T-cell (primary cell): ENCODE measurements around the gene SVIL. TPM values are rescaled to one million over a fixed set of nuclear protein-coding genes. Genes with fewer than 3 reads are reported as not detected.
"Not testable (repeated sequence)": the region's sequence is repeated elsewhere in the genome, so short reads cannot be mapped to it uniquely, and the experiment has no call there.

ENCODE experiments used
- ATAC-seq, 4 experiments: fragments of 200-7000 bp in 3 of 4; fragments of 150-1000 bp in 1 of 4; cut with Tn5 transposase; replicated peaks in 1 of 4; 1 replicate in 3 of 4; 2 replicates in 1 of 4; pipeline ENCODE4 v1.10.0; 2021; ENCODE audit warnings: moderate library complexity in 3 of 4, mild to moderate bottlenecking in 2 of 4, moderate number of reproducible peaks in 1 of 4
- CTCF ChIA-PET, 2 donors: fragments of 300-600 bp; sonication (Branson Sonifier 250); formaldehyde crosslinking; loops; one replicate each; lab custom pipeline; 2022; ENCODE audit warnings: antibody characterized with exemption in 2 of 2; lab: Charles Lee
- POLR2A ChIA-PET, 2 donors: fragments of 300-600 bp; sonication (Branson Sonifier 250); formaldehyde crosslinking; loops; one replicate each; lab custom pipeline; 2022; ENCODE audit warnings: antibody characterized with exemption in 2 of 2; lab: Charles Lee
- DNase-seq, 35 experiments: peaks; one replicate each; pipeline versions ENCODE4 v3.0.0 to v3.0.0-alpha.2; 2013 to 2023
- H3K27ac ChIP-seq: one replicate; pipeline ENCODE4 v1.5.1; 2013; ENCODE audit warnings: low read length
- H3K27me3 ChIP-seq, 2 experiments: replicated peaks in 1 of 2; 1 replicate in 1 of 2; 2 replicates in 1 of 2; pipeline versions ENCODE4 v1.6.1 to v1.7.0; 2013; ENCODE audit warnings: low read length in 1 of 2, mixed read lengths in 1 of 2; ENCODE audit not compliant: control insufficient read depth in 2 of 2, insufficient read depth in 2 of 2; ENCODE audit errors: extremely low read depth in 1 of 2
- H3K36me3 ChIP-seq, 2 donors: 1 replicate in 1 of 2; 2 replicates in 1 of 2; pipeline versions ENCODE4 v1.6.1 to v1.7.0; 2013; ENCODE audit warnings: low read length in 1 of 2; ENCODE audit not compliant: control insufficient read depth in 2 of 2, insufficient read depth in 1 of 2; ENCODE audit errors: extremely low read depth in 1 of 2
- H3K4me1 ChIP-seq, 2 experiments: 1 replicate in 1 of 2; 2 replicates in 1 of 2; pipeline versions ENCODE4 v1.6.1 to v1.7.0; 2013; ENCODE audit warnings: low read length in 2 of 2, mixed read lengths in 1 of 2; ENCODE audit not compliant: insufficient read depth in 2 of 2, control insufficient read depth in 1 of 2; ENCODE audit errors: extremely low read depth in 1 of 2
- H3K4me3 ChIP-seq, 2 donors: 1 replicate in 1 of 2; 2 replicates in 1 of 2; pipeline versions ENCODE4 v1.5.1 to v1.7.0; 2013; ENCODE audit warnings: mild to moderate bottlenecking in 2 of 2, low read length in 1 of 2, moderate library complexity in 1 of 2; ENCODE audit not compliant: control insufficient read depth in 1 of 2; ENCODE audit errors: extremely low read depth in 1 of 2
- H3K9me3 ChIP-seq: 2 replicates; pipeline ENCODE4 v1.7.0; 2013
- H3K27ac Mint-ChIP-seq, 2 donors: one replicate each; pipeline ENCODE4 v1.8.0; 2020 to 2021; ENCODE audit warnings: mild to moderate bottlenecking in 2 of 2, mixed read lengths in 2 of 2
- H3K27me3 Mint-ChIP-seq, 2 donors: one replicate each; pipeline ENCODE4 v1.8.0; 2021 to 2022; ENCODE audit warnings: mixed read lengths in 2 of 2
- H3K36me3 Mint-ChIP-seq: one replicate; pipeline ENCODE4 v1.8.0; 2021; ENCODE audit warnings: mixed read lengths
- H3K4me1 Mint-ChIP-seq, 3 donors: one replicate each; pipeline ENCODE4 v1.8.0; 2020 to 2022; ENCODE audit warnings: mixed read lengths in 3 of 3, mild to moderate bottlenecking in 1 of 3
- H3K4me3 Mint-ChIP-seq, 3 donors: one replicate each; pipeline ENCODE4 v1.8.0; 2020 to 2022; ENCODE audit warnings: mild to moderate bottlenecking in 3 of 3, mixed read lengths in 3 of 3, moderate library complexity in 3 of 3
- H3K9me3 Mint-ChIP-seq, 3 donors: one replicate each; pipeline ENCODE4 v1.8.0; 2020 to 2022; ENCODE audit warnings: mixed read lengths in 3 of 3
- WGBS: methylation state at CpG from one replicate; pipeline ENCODE4 v1.1.5; 2013; ENCODE audit warnings: missing lambda C conversion rate; ENCODE audit not compliant: insufficient coverage; 5-methylcytosine and 5-hydroxymethylcytosine counted together
- total RNA-seq, 35 experiments: library from RNA in 6 of 35; stranded (reverse) in 6 of 35; fragments of 120-200 nt in 1 of 35; gene quantifications; one replicate each; pipeline versions ENCODE4 v1.2.1 to v1.2.4 and lab custom pipeline; 2013 to 2026

The SVIL gene
- total RNA-seq, 5 donors from 2014 or later (not counting 1 experiment from before 2014, with no cell fraction given), result 17.4 to 45.6 (median 19.6) TPM

DNA sequence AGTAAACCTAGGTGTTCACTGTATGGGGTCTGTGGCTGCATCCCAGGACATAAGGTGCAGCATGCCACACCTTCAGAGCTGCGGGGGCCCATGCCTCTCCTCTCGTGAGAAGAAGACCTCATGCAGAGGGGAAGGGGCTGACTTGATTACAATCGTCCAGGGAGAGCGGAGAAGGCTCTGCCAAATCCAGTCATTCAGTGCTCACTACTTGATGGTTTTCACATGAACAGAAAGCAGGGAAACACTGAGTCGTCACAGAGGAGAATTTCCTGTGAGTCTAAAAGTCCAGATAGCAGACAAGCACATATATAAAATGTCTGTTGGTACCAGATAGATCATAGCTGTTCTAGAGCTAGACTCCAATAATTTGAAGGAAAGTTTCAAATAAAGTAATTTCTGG, 52.0 kb downstream of the SVIL start:
- H3K9me3 Mint-ChIP-seq, H3K36me3 ChIP-seq, H3K27me3 Mint-ChIP-seq, H3K27me3 ChIP-seq, H3K27ac Mint-ChIP-seq, CTCF ChIA-PET, H3K9me3 ChIP-seq, H3K4me3 Mint-ChIP-seq, DNase-seq, H3K4me1 ChIP-seq, ATAC-seq, H3K27ac ChIP-seq, H3K4me3 ChIP-seq: not testable (repeated sequence)
- WGBS, result 8% methylated on average over 2 of the region's 5 CpGs
- peaks cover 31% of the 10 kb centered on the region for H3K36me3 Mint-ChIP-seq
- H3K4me1 Mint-ChIP-seq, result peaks cover 5 to 11% (median 8%) of the 10 kb centered on the region in 3 donors
- POLR2A ChIA-PET, result interaction anchor here in 1 of 2 donors (0.6 kb wide), 1 partner anchor 23 kb away, joined by 3 read pairs; no protein-coding TSS in a partner anchor

DNA sequence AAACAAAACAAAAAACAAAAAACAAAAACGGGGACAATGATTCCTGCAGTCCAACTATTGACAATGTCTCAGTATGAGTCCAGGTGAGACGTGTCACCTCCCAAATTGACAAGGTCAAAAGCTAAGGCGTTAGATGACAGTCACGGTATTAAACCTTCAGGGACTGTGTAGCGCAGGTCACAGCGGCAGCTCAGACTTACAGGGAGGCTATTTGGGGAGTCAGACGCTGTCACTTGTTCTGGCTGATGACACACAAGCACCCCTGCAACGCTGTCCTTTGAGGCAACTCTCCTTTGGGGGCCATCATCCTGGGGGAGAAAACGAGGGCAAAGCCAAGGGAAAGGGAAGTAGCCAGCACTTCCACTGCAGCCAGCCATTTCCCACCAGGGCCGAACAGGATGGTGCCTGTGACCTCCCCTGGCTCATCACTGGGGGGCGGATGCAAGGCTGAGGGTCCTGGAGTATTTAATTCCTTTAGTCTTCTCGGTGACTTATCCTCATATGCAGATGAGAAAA, 55.3 kb downstream of the SVIL start:
- ATAC-seq, result no peak
- H3K36me3 Mint-ChIP-seq, result peaks cover 28% of the 10 kb centered on the region
- H3K27me3 Mint-ChIP-seq, result no peaks in the 10 kb centered on the region
- Histone ChIP-seq H3K4me3 (no peak overlapping the region), H3K9me3 (no peaks in the 10 kb centered on the region), H3K27me3 (no peaks in the 10 kb centered on the region), H3K36me3 (peaks cover 1 to 6% of the 10 kb centered on the region in 2 donors), H3K4me1 (no peaks in the 10 kb centered on the region), H3K27ac (no peak overlapping the region)
- 93% methylated on average over 5 of the region's 12 CpGs for WGBS
- POLR2A ChIA-PET, result no interaction called here
- CTCF ChIA-PET, result interaction anchor here in 1 of 2 donors (1.3 kb wide), 1 partner anchor 9 kb away, joined by 3 read pairs; no protein-coding TSS in a partner anchor
- DNase-seq, result no peak
- H3K27ac Mint-ChIP-seq, result no peak overlapping the region
- peaks cover 5 to 11% (median 8%) of the 10 kb centered on the region in 3 donors for H3K4me1 Mint-ChIP-seq
- no peaks in the 10 kb centered on the region for H3K9me3 Mint-ChIP-seq
- H3K4me3 Mint-ChIP-seq, result no peak overlapping the region

DNA sequence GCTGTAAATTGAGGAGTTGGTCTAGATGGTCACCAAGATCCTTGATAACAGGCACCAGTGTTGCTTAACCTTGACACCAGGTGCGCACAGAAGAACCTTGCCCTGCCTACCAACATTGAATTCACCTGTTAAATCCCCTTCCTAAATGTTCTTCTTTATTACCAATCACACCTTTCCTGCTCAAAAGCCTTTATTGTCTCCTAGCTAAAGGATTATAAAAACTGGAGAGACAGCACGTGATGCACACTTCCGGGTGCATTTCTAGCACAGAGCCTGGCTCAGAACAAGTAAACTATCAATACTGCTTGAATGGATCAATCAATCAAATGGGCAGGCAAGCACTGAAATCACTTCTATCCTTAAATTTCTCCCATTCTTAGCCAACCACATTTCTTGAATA, 56.3 kb downstream of the SVIL start:
- Mint-ChIP-seq H3K27me3 (no peaks in the 10 kb centered on the region), H3K4me1 (peaks cover 0 to 8% (median 7%) of the 10 kb centered on the region in 3 donors), H3K9me3 (no peaks in the 10 kb centered on the region), H3K4me3 (no peak overlapping the region), H3K27ac (no peak overlapping the region), H3K36me3 (peaks cover 24% of the 10 kb centered on the region)
- Histone ChIP-seq H3K27ac (no peak overlapping the region), H3K27me3 (no peaks in the 10 kb centered on the region), H3K9me3 (no peaks in the 10 kb centered on the region), H3K4me3 (no peak overlapping the region), H3K4me1 (no peaks in the 10 kb centered on the region), H3K36me3 (peaks cover 0 to 6% of the 10 kb centered on the region in 2 donors)
- ChIA-PET CTCF (no interaction called here), POLR2A (interaction anchor here in 1 of 2 donors (0.6 kb wide), 1 partner anchor 8 kb away, joined by 3 read pairs; no protein-coding TSS in a partner anchor)
- ATAC-seq (no peak), DNase-seq (no peak)
- 100% methylated on average over 1 of the region's 3 CpGs for WGBS

DNA sequence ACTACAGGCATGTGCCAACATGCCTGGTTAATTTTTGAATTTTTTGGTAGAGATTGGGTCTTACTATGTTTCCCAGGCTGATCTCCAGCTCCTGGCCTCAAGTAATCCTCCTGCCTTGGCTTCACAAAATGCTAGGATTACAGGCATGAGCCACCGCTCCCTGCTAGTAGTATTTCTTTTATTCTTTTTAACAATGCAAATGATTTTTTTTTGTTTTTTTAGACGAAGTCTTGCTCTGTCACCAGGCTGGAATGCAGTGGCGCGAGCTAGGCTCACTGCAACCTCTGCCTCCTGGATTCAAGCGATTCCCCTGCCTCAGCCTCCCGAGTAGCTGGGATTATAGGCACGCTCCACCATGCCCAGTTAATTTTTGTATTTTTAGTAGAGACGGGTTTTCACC, 58.1 kb downstream of the SVIL start:
- Mint-ChIP-seq H3K4me1 (peaks cover 0 to 5% (median 1%) of the 10 kb centered on the region in 3 donors), H3K9me3 (no peaks in the 10 kb centered on the region), H3K27ac (no peak overlapping the region), H3K4me3 (no peak overlapping the region), H3K36me3 (peaks cover 21% of the 10 kb centered on the region), H3K27me3 (no peaks in the 10 kb centered on the region)
- ChIA-PET POLR2A (no interaction called here), CTCF (no interaction called here)
- no peaks in the 10 kb centered on the region for H3K4me1 ChIP-seq
- no peaks in the 10 kb centered on the region for H3K27me3 ChIP-seq
- H3K27ac ChIP-seq, result no peak overlapping the region
- no peak for DNase-seq
- 81% methylated on average over 7 of the region's 8 CpGs for WGBS
- peaks cover 0 to 6% of the 10 kb centered on the region in 2 donors for H3K36me3 ChIP-seq
- H3K9me3 ChIP-seq, result no peaks in the 10 kb centered on the region
- H3K4me3 ChIP-seq, result no peak overlapping the region
- ATAC-seq, result no peak

DNA sequence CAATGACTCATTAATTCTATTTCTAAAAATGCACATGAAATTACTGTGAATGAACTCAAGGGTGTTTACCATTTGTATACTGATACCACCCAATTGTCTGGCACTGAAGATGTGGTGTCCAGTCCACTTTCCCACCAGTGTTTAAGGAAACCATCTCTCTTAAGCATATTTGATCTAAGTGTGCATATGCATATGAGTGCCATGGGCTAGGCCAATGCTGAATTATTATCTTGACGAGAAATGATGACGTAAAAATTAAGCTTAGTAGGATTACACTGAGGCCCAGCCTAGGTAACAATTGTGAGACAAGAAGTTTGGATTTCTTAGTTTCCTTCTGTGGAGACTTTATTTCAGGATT, 59.7 kb downstream of the SVIL start:
- Mint-ChIP-seq H3K27ac (no peak overlapping the region), H3K4me1 (peaks cover 0 to 1% (median 0%) of the 10 kb centered on the region in 3 donors), H3K36me3 (peaks cover 15% of the 10 kb centered on the region), H3K9me3 (no peaks in the 10 kb centered on the region), H3K27me3 (no peaks in the 10 kb centered on the region), H3K4me3 (no peak overlapping the region)
- Histone ChIP-seq H3K4me1 (no peaks in the 10 kb centered on the region), H3K36me3 (peaks cover 0 to 6% of the 10 kb centered on the region in 2 donors), H3K9me3 (no peaks in the 10 kb centered on the region), H3K27ac (no peak overlapping the region), H3K4me3 (no peak overlapping the region), H3K27me3 (no peaks in the 10 kb centered on the region)
- ChIA-PET CTCF (no interaction called here), POLR2A (no interaction called here)
- ATAC-seq (no peak), DNase-seq (no peak)
- WGBS, result 100% methylated on average over 2 of the region's 2 CpGs

DNA sequence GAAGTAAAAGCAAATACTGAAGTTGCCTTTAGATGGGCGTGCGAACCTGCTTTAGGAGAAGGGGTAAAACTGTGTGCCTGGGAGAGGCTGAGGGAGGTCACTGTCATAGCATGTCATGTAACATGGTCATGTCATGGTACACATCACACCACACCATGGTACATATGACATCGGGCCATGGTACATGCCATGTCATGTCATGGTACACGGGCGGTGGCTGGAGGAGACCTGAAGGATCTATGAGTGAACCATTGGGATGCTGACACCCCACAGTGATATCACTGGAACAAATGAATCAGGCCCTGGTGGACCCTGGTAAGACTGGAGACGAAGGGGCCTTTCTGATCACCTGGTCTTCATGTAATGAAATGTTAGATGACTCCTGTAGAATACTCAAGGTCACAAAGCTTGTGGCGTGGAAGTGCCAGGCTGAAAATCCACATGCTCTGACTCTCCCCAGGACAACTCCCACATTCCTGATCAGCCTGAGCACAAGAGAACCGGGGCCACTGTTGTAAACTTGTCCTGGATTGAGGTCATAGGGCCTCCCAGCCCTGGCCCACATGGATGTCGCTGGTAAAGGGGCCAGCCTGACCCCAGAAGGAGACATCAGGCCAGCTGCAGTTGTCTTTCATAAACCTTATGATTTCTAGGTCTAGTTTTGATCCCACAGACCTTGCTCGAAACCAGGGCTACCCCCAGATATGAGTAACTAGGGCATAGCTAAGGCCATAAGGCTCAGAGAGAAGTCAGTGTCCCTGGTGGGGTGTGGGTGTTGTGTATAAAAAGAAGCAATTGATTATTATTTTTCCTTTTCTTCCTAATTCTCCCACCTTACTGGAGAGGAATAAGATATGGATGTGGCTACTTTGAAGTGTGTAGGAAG, 60.3 kb downstream of the SVIL start:
- POLR2A ChIA-PET, H3K9me3 Mint-ChIP-seq, H3K27ac ChIP-seq, DNase-seq, CTCF ChIA-PET, ATAC-seq, H3K27me3 Mint-ChIP-seq, H3K4me3 Mint-ChIP-seq, H3K4me1 ChIP-seq, H3K27ac Mint-ChIP-seq, H3K9me3 ChIP-seq, H3K36me3 ChIP-seq, H3K4me3 ChIP-seq, H3K4me1 Mint-ChIP-seq, H3K27me3 ChIP-seq: not testable (repeated sequence)
- WGBS, result 53% methylated on average over 2 of the region's 10 CpGs
- peaks cover 15% of the 10 kb centered on the region for H3K36me3 Mint-ChIP-seq
